ENCODE results near the gene MUC2.

DNA sequence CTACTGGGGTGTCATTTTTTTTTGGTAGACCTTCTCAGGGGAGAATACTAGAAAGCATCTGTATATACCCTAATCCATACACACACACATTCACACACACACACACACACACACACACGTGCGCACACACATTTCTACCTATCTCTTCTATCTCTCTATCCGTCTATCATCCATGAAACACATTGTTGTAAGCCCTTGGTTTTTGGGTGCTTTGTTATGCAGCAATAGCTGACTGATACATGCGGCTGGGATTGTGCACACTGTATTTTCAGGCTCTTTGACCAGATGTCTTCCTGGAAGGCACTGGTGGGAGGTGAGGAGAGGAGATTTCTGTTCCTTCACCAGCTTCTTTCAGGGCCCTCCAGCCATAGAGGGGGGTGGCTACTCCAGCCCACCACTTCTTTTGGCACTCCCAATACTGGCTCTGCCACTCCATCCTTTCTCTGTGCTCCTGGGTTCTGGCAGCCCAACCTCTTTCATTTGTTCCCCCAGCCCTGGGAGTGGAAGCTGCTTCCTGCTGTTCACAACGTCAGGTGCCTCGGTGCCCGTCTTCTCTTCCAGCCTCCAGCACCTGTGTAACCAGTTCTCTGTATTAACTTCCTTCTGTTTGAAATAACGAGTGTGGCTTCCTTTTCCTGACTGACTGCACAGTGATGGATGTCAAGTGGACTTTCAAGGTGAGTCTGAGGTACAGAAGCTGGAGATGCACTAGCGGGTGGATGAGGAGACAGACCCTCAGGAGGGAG lies 12.4 kb upstream of the MUC2 start:
- TF ChIP-seq, protein P1, sequence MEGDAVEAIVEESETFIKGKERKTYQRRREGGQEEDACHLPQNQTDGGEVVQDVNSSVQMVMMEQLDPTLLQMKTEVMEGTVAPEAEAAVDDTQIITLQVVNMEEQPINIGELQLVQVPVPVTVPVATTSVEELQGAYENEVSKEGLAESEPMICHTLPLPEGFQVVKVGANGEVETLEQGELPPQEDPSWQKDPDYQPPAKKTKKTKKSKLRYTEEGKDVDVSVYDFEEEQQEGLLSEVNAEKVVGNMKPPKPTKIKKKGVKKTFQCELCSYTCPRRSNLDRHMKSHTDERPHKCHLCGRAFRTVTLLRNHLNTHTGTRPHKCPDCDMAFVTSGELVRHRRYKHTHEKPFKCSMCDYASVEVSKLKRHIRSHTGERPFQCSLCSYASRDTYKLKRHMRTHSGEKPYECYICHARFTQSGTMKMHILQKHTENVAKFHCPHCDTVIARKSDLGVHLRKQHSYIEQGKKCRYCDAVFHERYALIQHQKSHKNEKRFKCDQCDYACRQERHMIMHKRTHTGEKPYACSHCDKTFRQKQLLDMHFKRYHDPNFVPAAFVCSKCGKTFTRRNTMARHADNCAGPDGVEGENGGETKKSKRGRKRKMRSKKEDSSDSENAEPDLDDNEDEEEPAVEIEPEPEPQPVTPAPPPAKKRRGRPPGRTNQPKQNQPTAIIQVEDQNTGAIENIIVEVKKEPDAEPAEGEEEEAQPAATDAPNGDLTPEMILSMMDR (conservative IDR thresholded peaks at IDR 0.05; ENCODE audit: low read length): no peak
- no peak for TF ChIP-seq EZH2phosphoT487 (IDR thresholded peaks at IDR 0.05; ENCODE audit: borderline replicate concordance)
